H9 (cell line): ENCODE measurements around the gene ARHGAP26. TPM values are rescaled to one million over a fixed set of nuclear protein-coding genes. Genes with fewer than 3 reads are reported as not detected.

Experiments
- DNase-seq: peaks from one replicate; pipeline ENCODE4 v3.0.0-alpha.2; 2017
- H2AFZ ChIP-seq: one replicate; pipeline ENCODE4 v1.6.1; 2013; ENCODE audit warnings: mild to moderate bottlenecking, low read length, control low read depth, moderate library complexity
- H2AK5ac ChIP-seq: 2 replicates; pipeline ENCODE4 v1.6.1; 2013; ENCODE audit warnings: low read length, control low read depth, mixed read lengths; ENCODE audit not compliant: insufficient read length
- H2BK120ac ChIP-seq: one replicate; pipeline ENCODE4 v1.6.1; 2013; ENCODE audit warnings: low read depth, mild to moderate bottlenecking, low read length, control low read depth, inconsistent platforms; ENCODE audit not compliant: poor library complexity, severe bottlenecking
- H2BK12ac ChIP-seq: 2 replicates; pipeline ENCODE4 v1.6.1; 2013; ENCODE audit warnings: low read length, control low read depth, mixed read lengths, low read depth; ENCODE audit not compliant: insufficient read length
- H2BK15ac ChIP-seq: 2 replicates; pipeline ENCODE4 v1.6.1; 2013; ENCODE audit warnings: low read depth, low read length, control low read depth
- H2BK20ac ChIP-seq: one replicate; pipeline ENCODE4 v1.6.1; 2013; ENCODE audit warnings: low read depth, mild to moderate bottlenecking, low read length, control low read depth, inconsistent platforms; ENCODE audit not compliant: poor library complexity, severe bottlenecking
- H2BK5ac ChIP-seq: 2 replicates; pipeline ENCODE4 v1.6.1; 2013; ENCODE audit warnings: low read length, control low read depth, mixed read lengths; ENCODE audit not compliant: insufficient read length
- H3K14ac ChIP-seq: 2 replicates; pipeline ENCODE4 v1.6.1; 2013; ENCODE audit warnings: low read length, control low read depth; ENCODE audit not compliant: insufficient read depth
- H3K18ac ChIP-seq: 2 replicates; pipeline ENCODE4 v1.6.1; 2013; ENCODE audit warnings: low read depth, mild to moderate bottlenecking, mixed read lengths, low read length, control low read depth; ENCODE audit not compliant: insufficient read length
- H3K23ac ChIP-seq: 2 replicates; pipeline ENCODE4 v1.6.1; 2013; ENCODE audit warnings: low read length, control low read depth, mixed read lengths, low read depth; ENCODE audit not compliant: insufficient read length
- H3K23me2 ChIP-seq: 2 replicates; pipeline ENCODE4 v1.6.1; 2013; ENCODE audit warnings: low read depth, mild to moderate bottlenecking, mixed read lengths, low read length, control low read depth; ENCODE audit not compliant: insufficient read length, poor library complexity, severe bottlenecking
- H3K27ac ChIP-seq: 2 replicates; pipeline ENCODE4 v1.5.1; 2013; ENCODE audit warnings: low read length, control low read depth, mixed read lengths, low read depth; ENCODE audit not compliant: insufficient read length
- H3K27me3 ChIP-seq: 2 replicates; pipeline ENCODE4 v1.6.1; 2013; ENCODE audit warnings: low read length, control low read depth, inconsistent platforms; ENCODE audit not compliant: insufficient read depth
- H3K4ac ChIP-seq: 2 replicates; pipeline ENCODE4 v1.6.1; 2013; ENCODE audit warnings: low read depth, mild to moderate bottlenecking, control low read depth, inconsistent platforms, low read length, moderate library complexity
- H3K4me1 ChIP-seq: 2 replicates; pipeline ENCODE4 v1.6.1; 2013; ENCODE audit warnings: low read length, control low read depth, inconsistent platforms; ENCODE audit not compliant: insufficient read depth
- H3K4me2 ChIP-seq: 2 replicates; pipeline ENCODE4 v1.6.1; 2013; ENCODE audit warnings: low read length, control low read depth, mixed read lengths; ENCODE audit not compliant: insufficient read length, insufficient read depth
- H3K56ac ChIP-seq: 2 replicates; pipeline ENCODE4 v1.6.1; 2013; ENCODE audit warnings: low read depth, mild to moderate bottlenecking, mixed read lengths, low read length, control low read depth; ENCODE audit not compliant: insufficient read length
- H3K79me1 ChIP-seq: 2 replicates; pipeline ENCODE4 v1.6.1; 2013; ENCODE audit warnings: low read depth, mild to moderate bottlenecking, moderate library complexity, low read length, control low read depth, inconsistent platforms; ENCODE audit not compliant: insufficient read depth, poor library complexity, severe bottlenecking
- H3K79me2 ChIP-seq: 2 replicates; pipeline ENCODE4 v1.6.1; 2013; ENCODE audit warnings: low read length, control low read depth, inconsistent platforms; ENCODE audit not compliant: insufficient read depth
- H3K9ac ChIP-seq: 2 replicates; pipeline ENCODE4 v1.6.1; 2013; ENCODE audit warnings: low read length, control low read depth, mixed read lengths; ENCODE audit not compliant: insufficient read length; ENCODE audit errors: extremely low read depth
- H3K9me3 ChIP-seq: one replicate; pipeline ENCODE4 v1.6.1; 2013; ENCODE audit warnings: low read depth, low read length, inconsistent platforms; ENCODE audit not compliant: control insufficient read depth
- H3T11ph ChIP-seq: one replicate; pipeline ENCODE4 v1.6.1; 2013; ENCODE audit warnings: mild to moderate bottlenecking, low read length, control low read depth, inconsistent platforms
- H4K20me1 ChIP-seq: one replicate; pipeline ENCODE4 v1.6.1; 2013; ENCODE audit not compliant: control insufficient read depth, insufficient read length, insufficient read depth
- H4K5ac ChIP-seq: 2 replicates; pipeline ENCODE4 v1.6.1; 2013; ENCODE audit warnings: low read depth, mild to moderate bottlenecking, mixed read lengths, low read length, control low read depth; ENCODE audit not compliant: insufficient read length
- H4K8ac ChIP-seq: replicated peaks from 2 replicates; pipeline ENCODE4 v1.6.1; 2013; ENCODE audit warnings: low read length, control low read depth, mixed read lengths, low read depth; ENCODE audit not compliant: insufficient read length
- H4K91ac ChIP-seq: 2 replicates; pipeline ENCODE4 v1.6.1; 2013; ENCODE audit warnings: low read depth, mild to moderate bottlenecking, moderate library complexity, mixed read lengths, low read length, control low read depth; ENCODE audit not compliant: insufficient read length
- H3K27ac Mint-ChIP-seq, 3 experiments: 2 replicates in 2 of 3; 3 replicates in 1 of 3; pipeline ENCODE4 v1.8.0; 2020 to 2021; ENCODE audit warnings: mixed read lengths in 3 of 3, mild to moderate bottlenecking in 1 of 3, moderate library complexity in 1 of 3
- H3K27me3 Mint-ChIP-seq: 2 replicates; pipeline ENCODE4 v1.8.0; 2021; ENCODE audit warnings: low read depth, mild to moderate bottlenecking, moderate library complexity, mixed read lengths
- H3K36me3 Mint-ChIP-seq, 3 experiments: 2 replicates in 2 of 3; 3 replicates in 1 of 3; pipeline ENCODE4 v1.8.0; 2020 to 2021; ENCODE audit warnings: low read depth in 3 of 3, mixed read lengths in 3 of 3; ENCODE audit not compliant: insufficient read depth in 1 of 3
- H3K4me1 Mint-ChIP-seq, 2 experiments: 2 replicates each; pipeline ENCODE4 v1.8.0; 2020; ENCODE audit warnings: mixed read lengths in 2 of 2
- H3K4me3 Mint-ChIP-seq, 2 experiments: 2 replicates in 1 of 2; 3 replicates in 1 of 2; pipeline ENCODE4 v1.8.0; 2020 to 2021; ENCODE audit warnings: mild to moderate bottlenecking in 2 of 2, mixed read lengths in 2 of 2, moderate library complexity in 1 of 2
- H3K9me3 Mint-ChIP-seq, 2 experiments: 2 replicates in 1 of 2; 3 replicates in 1 of 2; pipeline ENCODE4 v1.8.0; 2020; ENCODE audit warnings: mild to moderate bottlenecking in 2 of 2, mixed read lengths in 2 of 2, moderate library complexity in 1 of 2
- CTCF ChIP-seq: fragments of 200-600 bp; sonication (generic); conservative IDR thresholded peaks from 3 replicates; pipeline ENCODE4 v1.8.0; 2021; ENCODE audit warnings: antibody characterized with exemption, mild to moderate bottlenecking
- WGBS: extraction: QIAGEN DNeasy Blood & Tissue Kit; methylation state at CpG from one replicate; pipeline ENCODE4 v1.1.7; 2013; ENCODE audit warnings: missing lambda C conversion rate, low lambda C conversion rate, mixed read lengths; ENCODE audit not compliant: insufficient read length; ENCODE audit errors: extremely low coverage; 5-methylcytosine and 5-hydroxymethylcytosine counted together
- total RNA-seq: library from RNA; stranded (reverse); gene quantifications from 2 replicates; pipeline ENCODE4 v1.2.1, GENCODE V29; 2021

The ARHGAP26 gene
- total RNA-seq, 1 experiment from 2014 or later, result 13.8 TPM

- Histone ChIP-seq H2BK15ac (no peak overlapping the region), H2BK20ac (no peak overlapping the region), H3K27me3 (no peaks in the 10 kb centered on the region), H3K79me1 (no peaks in the 10 kb centered on the region), H3K27ac (no peak overlapping the region), H3K4ac (no peak overlapping the region), H4K91ac (no peak overlapping the region), H3K18ac (no peak overlapping the region), H4K8ac (no peak overlapping the region), H4K20me1 (no peaks in the 10 kb centered on the region), H2BK5ac (no peak overlapping the region), H2AK5ac (no peak overlapping the region), H3K9me3 (no peaks in the 10 kb centered on the region), H2BK12ac (no peak overlapping the region), H4K5ac (no peak overlapping the region), H3K9ac (no peak overlapping the region), H3K14ac (no peak overlapping the region), H3K23me2 (no peaks in the 10 kb centered on the region), H3K79me2 (no peaks in the 10 kb centered on the region), H2BK120ac (no peak overlapping the region), H3T11ph (no peak overlapping the region), H3K23ac (no peak overlapping the region), H3K4me1 (no peaks in the 10 kb centered on the region), H2AFZ (no peak overlapping the region), H3K56ac (no peak overlapping the region), H3K4me2 (no peak overlapping the region)
- DNase-seq, result no peak
- Mint-ChIP-seq H3K27ac (no peak overlapping the region), H3K9me3 (no peaks in the 10 kb centered on the region), H3K4me1 (peaks cover 14 to 21% of the 10 kb centered on the region in 2 experiments), H3K27me3 (no peaks in the 10 kb centered on the region), H3K4me3 (no peak overlapping the region), H3K36me3 (no peaks in the 10 kb centered on the region; a peak in 1 of 7 replicates)
- no CpG with 5 or more reads among the region's 2 CpGs for WGBS
- no peak for TF ChIP-seq CTCF
Measured at GRCh38 chr5:142836048-142836447, 65.9 kb downstream of the ARHGAP26 start.
